Measurements from ENCODE around the gene CTNNA1.

Gene CTNNA1

GRCh38 chr5:138953387-138954256 lies 200.4 kb downstream of the CTNNA1 start:
- Histone ChIP-seq H3K79me2 (ENCODE audit: control insufficient read depth, insufficient read depth, low read length, unreplicated experiment) (no peaks in the 10 kb centered on the region), H3K4me3 (ENCODE audit: low read depth, low read length) (no peak overlapping the region), H3K36me3 (ENCODE audit: insufficient read depth, low read length) (no peaks in the 10 kb centered on the region), H2AFZ (ENCODE audit: low read length, unreplicated experiment) (no peak overlapping the region), H3K27me3 (ENCODE audit: insufficient read depth, low read length) (no peaks in the 10 kb centered on the region), H3K4me1 (ENCODE audit: control insufficient read depth, insufficient read depth, low read length, unreplicated experiment) (peaks cover 11% of the 10 kb centered on the region), H3K27ac (ENCODE audit: low read depth, low read length) (no peak overlapping the region)

DNA sequence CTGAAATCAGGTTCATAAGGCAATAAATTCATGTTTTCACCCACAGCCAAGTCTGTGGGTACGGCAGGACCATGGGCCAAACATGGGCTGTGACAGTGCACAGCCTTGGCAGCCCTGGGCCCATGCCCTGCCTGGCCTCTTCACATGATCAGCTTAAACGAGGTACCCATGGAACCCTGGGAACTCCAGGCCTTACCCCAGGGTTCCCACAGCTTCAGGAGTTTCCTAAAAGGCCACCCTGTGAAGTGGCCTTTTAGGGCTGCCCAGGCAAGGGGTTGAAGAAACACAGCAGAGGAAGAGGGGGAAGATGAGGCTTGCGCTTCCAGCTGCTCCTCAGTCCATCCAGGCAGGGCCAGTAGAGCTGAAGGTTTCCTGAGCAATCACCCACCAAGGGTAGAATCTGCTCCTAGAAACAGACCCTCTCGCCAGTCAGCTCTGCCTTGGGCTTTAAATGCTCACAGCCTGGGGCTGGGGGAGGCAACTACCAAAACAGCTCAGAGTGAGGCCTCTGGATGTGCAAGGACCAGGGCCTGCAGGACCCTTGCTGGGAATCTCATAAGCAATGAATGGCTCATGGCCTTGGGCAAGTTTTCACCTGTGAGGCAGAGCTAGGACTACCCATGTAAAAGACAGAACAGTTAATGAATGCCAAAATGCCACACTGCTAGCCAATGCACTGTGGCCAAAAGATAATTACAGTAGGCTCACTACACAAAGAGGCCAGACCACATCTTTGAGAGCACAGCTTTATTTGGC lies 201.2 kb downstream of the CTNNA1 start:
- Histone ChIP-seq H3K27ac (ENCODE audit: low read depth, low read length) (no peak overlapping the region), H2AFZ (ENCODE audit: low read length, unreplicated experiment) (no peak overlapping the region), H3K4me1 (ENCODE audit: control insufficient read depth, insufficient read depth, low read length, unreplicated experiment) (peaks cover 11% of the 10 kb centered on the region), H3K36me3 (ENCODE audit: insufficient read depth, low read length) (no peaks in the 10 kb centered on the region), H3K4me3 (ENCODE audit: low read depth, low read length) (no peak overlapping the region), H3K79me2 (ENCODE audit: control insufficient read depth, insufficient read depth, low read length, unreplicated experiment) (no peaks in the 10 kb centered on the region), H3K27me3 (ENCODE audit: insufficient read depth, low read length) (no peaks in the 10 kb centered on the region)

- H3K4me3 ChIP-seq (ENCODE audit: low read depth, low read length): no peak overlapping the region
- no peak overlapping the region for H2AFZ ChIP-seq (ENCODE audit: low read length, unreplicated experiment)
- no peak overlapping the region for H3K27ac ChIP-seq (ENCODE audit: low read depth, low read length)
- H3K79me2 ChIP-seq (ENCODE audit: control insufficient read depth, insufficient read depth, low read length, unreplicated experiment): no peaks in the 10 kb centered on the region
- no peaks in the 10 kb centered on the region for H3K27me3 ChIP-seq (ENCODE audit: insufficient read depth, low read length)
- H3K36me3 ChIP-seq (ENCODE audit: insufficient read depth, low read length): no peaks in the 10 kb centered on the region
- H3K4me1 ChIP-seq (ENCODE audit: control insufficient read depth, insufficient read depth, low read length, unreplicated experiment): peaks cover 11% of the 10 kb centered on the region
Measured at GRCh38 chr5:138955013-138955660, 201.9 kb downstream of the CTNNA1 start.

DNA sequence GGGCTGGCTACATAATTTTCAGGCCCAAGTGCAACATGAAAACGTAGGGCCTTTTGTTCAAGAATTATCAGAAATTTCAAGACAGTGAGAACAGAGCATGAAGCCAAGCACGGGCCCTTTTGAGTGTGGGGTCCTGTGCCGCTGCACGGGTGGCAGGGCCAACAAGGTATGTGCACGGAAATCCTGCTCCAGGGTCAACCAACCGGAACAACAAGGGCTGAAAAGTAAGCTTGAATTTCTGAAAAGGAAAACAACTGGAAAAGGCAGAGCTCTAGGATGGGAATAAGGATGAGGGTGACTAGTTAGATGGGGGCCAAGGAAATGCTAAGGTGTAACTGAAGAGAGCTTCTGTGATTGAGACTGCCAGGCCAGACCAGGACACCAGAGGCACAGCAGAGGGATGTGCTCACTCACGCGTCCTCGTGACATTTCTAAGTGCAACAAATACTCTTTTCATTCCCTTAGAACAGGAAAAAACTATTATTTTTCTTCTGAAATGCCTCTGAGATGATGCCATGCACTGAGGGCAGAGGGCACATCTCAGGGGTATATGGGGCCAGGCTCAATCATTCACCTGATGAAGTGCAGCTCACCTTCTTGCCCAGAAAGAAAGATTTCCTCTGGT lies 202.6 kb downstream of the CTNNA1 start:
- Histone ChIP-seq H3K4me1 (ENCODE audit: control insufficient read depth, insufficient read depth, low read length, unreplicated experiment) (peaks cover 11% of the 10 kb centered on the region), H3K27me3 (ENCODE audit: insufficient read depth, low read length) (no peaks in the 10 kb centered on the region), H3K27ac (ENCODE audit: low read depth, low read length) (no peak overlapping the region), H3K36me3 (ENCODE audit: insufficient read depth, low read length) (no peaks in the 10 kb centered on the region), H3K79me2 (ENCODE audit: control insufficient read depth, insufficient read depth, low read length, unreplicated experiment) (no peaks in the 10 kb centered on the region), H2AFZ (ENCODE audit: low read length, unreplicated experiment) (no peak overlapping the region), H3K4me3 (ENCODE audit: low read depth, low read length) (no peak overlapping the region)

- H3K4me1 ChIP-seq (ENCODE audit: control insufficient read depth, insufficient read depth, low read length, unreplicated experiment): peaks cover 11% of the 10 kb centered on the region
- no peaks in the 10 kb centered on the region for H3K36me3 ChIP-seq (ENCODE audit: insufficient read depth, low read length)
- no peak overlapping the region for H2AFZ ChIP-seq (ENCODE audit: low read length, unreplicated experiment)
- H3K79me2 ChIP-seq (ENCODE audit: control insufficient read depth, insufficient read depth, low read length, unreplicated experiment): no peaks in the 10 kb centered on the region
- no peak overlapping the region for H3K4me3 ChIP-seq (ENCODE audit: low read depth, low read length)
- no peak overlapping the region for H3K27ac ChIP-seq (ENCODE audit: low read depth, low read length)
- no peaks in the 10 kb centered on the region for H3K27me3 ChIP-seq (ENCODE audit: insufficient read depth, low read length)
Measured at GRCh38 chr5:138956801-138957200, 203.6 kb downstream of the CTNNA1 start.

DNA sequence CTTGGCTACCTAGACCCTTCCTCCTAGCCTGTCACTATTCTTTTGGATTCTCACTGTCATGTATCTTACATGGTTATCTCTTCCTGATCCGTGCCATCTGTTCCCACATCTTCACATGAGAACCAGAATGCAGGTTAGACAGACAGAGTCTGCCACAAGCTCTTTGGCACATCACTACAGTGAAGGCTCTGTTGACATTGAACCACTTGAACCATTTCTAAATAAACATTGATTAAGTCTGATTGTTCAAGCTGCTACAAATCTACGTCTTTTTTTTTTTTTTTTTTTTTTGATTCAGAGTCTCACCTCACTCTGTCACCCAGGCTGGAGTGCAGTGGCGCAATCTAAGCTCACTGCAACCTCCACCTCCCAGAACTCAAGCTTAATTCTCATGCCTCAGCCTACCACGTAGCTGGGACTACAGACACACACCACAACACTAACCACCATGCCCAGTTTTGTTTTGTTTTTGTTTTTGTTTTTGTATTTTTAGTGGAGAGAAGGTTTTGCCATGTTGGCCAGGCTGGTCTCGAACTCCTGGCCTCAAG lies 207.0 kb downstream of the CTNNA1 start:
- H3K27me3 ChIP-seq (ENCODE audit: insufficient read depth, low read length): no peaks in the 10 kb centered on the region
- H3K79me2 ChIP-seq (ENCODE audit: control insufficient read depth, insufficient read depth, low read length, unreplicated experiment): no peaks in the 10 kb centered on the region
- H2AFZ ChIP-seq (ENCODE audit: low read length, unreplicated experiment): no peak overlapping the region
- no peaks in the 10 kb centered on the region for H3K4me1 ChIP-seq (ENCODE audit: control insufficient read depth, insufficient read depth, low read length, unreplicated experiment)
- H3K36me3 ChIP-seq (ENCODE audit: insufficient read depth, low read length): no peaks in the 10 kb centered on the region
- H3K27ac ChIP-seq (ENCODE audit: low read depth, low read length): no peak overlapping the region
- no peak overlapping the region for H3K4me3 ChIP-seq (ENCODE audit: low read depth, low read length)

- Histone ChIP-seq H2AFZ (ENCODE audit: low read length, unreplicated experiment) (no peak overlapping the region), H3K36me3 (ENCODE audit: insufficient read depth, low read length) (no peaks in the 10 kb centered on the region), H3K27me3 (ENCODE audit: insufficient read depth, low read length) (no peaks in the 10 kb centered on the region), H3K79me2 (ENCODE audit: control insufficient read depth, insufficient read depth, low read length, unreplicated experiment) (no peaks in the 10 kb centered on the region), H3K27ac (ENCODE audit: low read depth, low read length) (no peak overlapping the region), H3K4me1 (ENCODE audit: control insufficient read depth, insufficient read depth, low read length, unreplicated experiment) (no peaks in the 10 kb centered on the region), H3K4me3 (ENCODE audit: low read depth, low read length) (no peak overlapping the region)
Measured at GRCh38 chr5:138961221-138961620, 208.0 kb downstream of the CTNNA1 start.

GRCh38 chr5:138961729-138962128 lies 208.5 kb downstream of the CTNNA1 start:
- H3K27ac ChIP-seq (ENCODE audit: low read depth, low read length): no peak overlapping the region
- no peaks in the 10 kb centered on the region for H3K4me1 ChIP-seq (ENCODE audit: control insufficient read depth, insufficient read depth, low read length, unreplicated experiment)
- H3K4me3 ChIP-seq (ENCODE audit: low read depth, low read length): no peak overlapping the region
- no peak overlapping the region for H2AFZ ChIP-seq (ENCODE audit: low read length, unreplicated experiment)
- no peaks in the 10 kb centered on the region for H3K27me3 ChIP-seq (ENCODE audit: insufficient read depth, low read length)
- H3K79me2 ChIP-seq (ENCODE audit: control insufficient read depth, insufficient read depth, low read length, unreplicated experiment): no peaks in the 10 kb centered on the region
- no peaks in the 10 kb centered on the region for H3K36me3 ChIP-seq (ENCODE audit: insufficient read depth, low read length)

DNA sequence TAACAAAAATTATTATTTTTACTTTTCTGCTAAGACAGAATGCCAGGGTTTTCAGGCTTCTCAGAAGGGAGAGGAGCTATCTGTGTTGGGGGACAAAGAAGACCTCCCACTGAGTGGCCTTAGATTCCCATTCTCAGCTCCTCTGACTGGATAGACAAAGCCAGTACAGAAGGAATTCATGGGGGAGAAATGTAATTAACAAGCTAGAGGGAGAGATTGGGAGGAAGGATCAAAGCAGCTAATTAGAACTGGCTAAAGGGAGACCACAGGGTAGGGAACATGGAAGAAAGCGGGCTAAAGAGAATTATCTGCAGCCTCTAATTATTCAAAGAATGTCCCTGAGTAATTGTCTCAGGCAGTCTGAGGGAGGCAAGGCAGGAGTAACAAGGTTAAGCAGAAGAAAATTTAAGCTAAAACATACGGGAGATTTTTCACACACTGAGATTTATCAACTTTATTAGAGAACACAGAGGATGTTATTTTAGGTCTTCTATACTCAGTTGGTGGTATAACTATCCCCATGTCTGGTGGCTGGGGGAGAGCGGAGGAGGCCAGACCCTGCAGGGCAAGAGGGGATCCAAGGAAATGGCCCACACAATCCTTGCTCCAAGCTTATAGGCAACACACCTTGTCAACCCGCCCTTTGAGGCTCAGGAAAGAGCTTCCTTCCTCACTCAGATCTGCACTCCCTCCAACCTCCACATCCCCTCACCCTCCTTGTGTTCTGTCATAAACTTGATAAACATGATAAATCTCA lies 209.6 kb downstream of the CTNNA1 start:
- Histone ChIP-seq H3K4me1 (ENCODE audit: control insufficient read depth, insufficient read depth, low read length, unreplicated experiment) (no peaks in the 10 kb centered on the region), H3K36me3 (ENCODE audit: insufficient read depth, low read length) (no peaks in the 10 kb centered on the region), H3K79me2 (ENCODE audit: control insufficient read depth, insufficient read depth, low read length, unreplicated experiment) (no peaks in the 10 kb centered on the region), H2AFZ (ENCODE audit: low read length, unreplicated experiment) (no peak overlapping the region), H3K27ac (ENCODE audit: low read depth, low read length) (no peak overlapping the region), H3K4me3 (ENCODE audit: low read depth, low read length) (no peak overlapping the region), H3K27me3 (ENCODE audit: insufficient read depth, low read length) (no peaks in the 10 kb centered on the region)
